Osteoblast (primary cell): ENCODE results near the gene TNNI2. TPM values are rescaled to one million over a fixed set of nuclear protein-coding genes. Genes with fewer than 3 reads are reported as not detected.

Experiments
- DNase-seq: peaks from one replicate; pipeline ENCODE4 v3.0.0; 2011; ENCODE audit warnings: low spot score, mixed read lengths; ENCODE audit not compliant: insufficient read length; ENCODE audit errors: missing footprints
- H2AFZ ChIP-seq: 2 replicates; pipeline ENCODE4 v1.6.0; 2011; ENCODE audit warnings: mild to moderate bottlenecking, low read length
- H3K27ac ChIP-seq: 2 replicates; pipeline ENCODE4 v1.5.1; 2011; ENCODE audit warnings: mild to moderate bottlenecking, low read depth, low read length, moderate library complexity
- H3K27me3 ChIP-seq: 2 replicates; pipeline ENCODE4 v1.6.0; 2012; ENCODE audit warnings: mild to moderate bottlenecking, control low read depth, inconsistent platforms, low read length, moderate library complexity; ENCODE audit not compliant: insufficient read depth
- H3K36me3 ChIP-seq: 2 replicates; pipeline ENCODE4 v1.5.1; 2011; ENCODE audit warnings: mild to moderate bottlenecking, low read length, control low read depth, moderate library complexity; ENCODE audit not compliant: insufficient read depth
- H3K4me1 ChIP-seq: 2 replicates; pipeline ENCODE4 v1.5.1; 2011; ENCODE audit warnings: mild to moderate bottlenecking, low read length, control low read depth, moderate library complexity; ENCODE audit not compliant: insufficient read depth
- H3K4me2 ChIP-seq: 2 replicates; pipeline ENCODE4 v1.6.0; 2011; ENCODE audit warnings: mild to moderate bottlenecking, low read length; ENCODE audit not compliant: insufficient read depth
- H3K4me3 ChIP-seq: fragments of 200-600 bp; sonication (generic); 3 replicates; pipeline ENCODE4 v1.5.1; 2012; ENCODE audit warnings: mild to moderate bottlenecking, low read length, inconsistent platforms; ENCODE audit not compliant: insufficient read depth
- H3K79me2 ChIP-seq: 2 replicates; pipeline ENCODE4 v1.6.0; 2012; ENCODE audit warnings: mild to moderate bottlenecking, low read length, control low read depth, inconsistent platforms; ENCODE audit not compliant: insufficient read depth
- H3K9me3 ChIP-seq: 2 replicates; pipeline ENCODE4 v1.5.1; 2011; ENCODE audit warnings: low read depth, low read length, control low read depth
- H4K20me1 ChIP-seq: 2 replicates; pipeline ENCODE4 v1.6.0; 2012; ENCODE audit warnings: mild to moderate bottlenecking, low read length, control low read depth; ENCODE audit not compliant: insufficient read depth
- CTCF ChIP-seq: IDR thresholded peaks from 2 replicates; pipeline ENCODE4 v1.5.1; 2011; ENCODE audit warnings: mild to moderate bottlenecking, low read depth, low read length, moderate library complexity; ENCODE audit errors: extremely low read depth
- total RNA-seq: library from RNA; depleted of rRNA; stranded (reverse); fragments of >200 nt; gene quantifications from 2 replicates; pipeline ENCODE4 v1.2.3, GENCODE V29; 2012

TNNI2 gene
- total RNA-seq, 1 donor: not detected

GRCh38 chr11:1825785-1826451 lies 12.9 kb upstream of the TNNI2 start:
- H3K4me1 ChIP-seq: peaks cover 56% of the 10 kb centered on the region
- TF ChIP-seq CTCF: no peak
- no peaks in the 10 kb centered on the region for H4K20me1 ChIP-seq
- H2AFZ ChIP-seq: no peak overlapping the region
- no peak overlapping the region for H3K4me3 ChIP-seq
- no peaks in the 10 kb centered on the region for H3K27me3 ChIP-seq
- H3K79me2 ChIP-seq: no peaks in the 10 kb centered on the region
- H3K4me2 ChIP-seq: peak overlapping the region; percentile 75
- DNase-seq: peak; percentile 76
- no peaks in the 10 kb centered on the region for H3K9me3 ChIP-seq
- no peaks in the 10 kb centered on the region for H3K36me3 ChIP-seq
- peak overlapping the region; percentile 94 for H3K27ac ChIP-seq

GRCh38 chr11:1826552-1827094 lies 12.2 kb upstream of the TNNI2 start:
- peak overlapping the region; percentile 73 for H2AFZ ChIP-seq
- no peaks in the 10 kb centered on the region for H3K9me3 ChIP-seq
- H3K36me3 ChIP-seq: no peaks in the 10 kb centered on the region
- H3K27me3 ChIP-seq: no peaks in the 10 kb centered on the region
- no peaks in the 10 kb centered on the region for H3K79me2 ChIP-seq
- peak overlapping the region; percentile 46 for H3K4me3 ChIP-seq
- H3K4me1 ChIP-seq: peaks cover 55% of the 10 kb centered on the region
- TF ChIP-seq CTCF: peak; percentile 34
- H4K20me1 ChIP-seq: no peaks in the 10 kb centered on the region
- peak overlapping the region; percentile 75 for H3K4me2 ChIP-seq
- peak; percentile 99 for DNase-seq
- H3K27ac ChIP-seq: peak overlapping the region; percentile 94

- Histone ChIP-seq H3K9me3 (no peaks in the 10 kb centered on the region), H2AFZ (peak overlapping the region; percentile 73), H3K36me3 (no peaks in the 10 kb centered on the region), H3K4me1 (peaks cover 55% of the 10 kb centered on the region), H3K4me3 (peak overlapping the region; percentile 46), H3K79me2 (no peaks in the 10 kb centered on the region), H3K4me2 (peak overlapping the region; percentile 75), H3K27me3 (no peaks in the 10 kb centered on the region), H3K27ac (peak overlapping the region; percentile 94), H4K20me1 (no peaks in the 10 kb centered on the region)
- no peak for TF ChIP-seq CTCF
- peak; percentile 98 for DNase-seq
Measured at GRCh38 chr11:1827095-1827813, 11.5 kb upstream of the TNNI2 start.

- DNase-seq: peak; percentile 90
- H2AFZ ChIP-seq: no peak overlapping the region
- H3K79me2 ChIP-seq: no peaks in the 10 kb centered on the region
- peaks cover 55% of the 10 kb centered on the region for H3K4me1 ChIP-seq
- H3K36me3 ChIP-seq: no peaks in the 10 kb centered on the region
- H3K9me3 ChIP-seq: no peaks in the 10 kb centered on the region
- no peak overlapping the region for H3K4me3 ChIP-seq
- H4K20me1 ChIP-seq: no peaks in the 10 kb centered on the region
- no peak for TF ChIP-seq CTCF
- peak overlapping the region; percentile 75 for H3K4me2 ChIP-seq
- H3K27me3 ChIP-seq: no peaks in the 10 kb centered on the region
- peak overlapping the region; percentile 94 for H3K27ac ChIP-seq
Measured at GRCh38 chr11:1827931-1828330, 10.8 kb upstream of the TNNI2 start.
